GM18951 (cell line): ENCODE results near the gene FGB.

ENCODE experiments used
- POLR2A ChIP-seq: IDR thresholded peaks from 4 replicates; pipeline ENCODE4 v1.6.1; 2011; ENCODE audit warnings: mild to moderate bottlenecking; ENCODE audit not compliant: insufficient read length, insufficient read depth; ENCODE audit errors: extremely low read depth
- in situ Hi-C: fragments of 300-500 bp; cut with MboI; formaldehyde crosslinking; loops from one replicate; pipeline ENCODE4 v1.12.0; 2022; ENCODE audit warnings: low sequenced_read_pairs, mixed read lengths, inconsistent platforms; ENCODE audit not compliant: unreplicated experiment

The FGB gene

GRCh38 chr4:154551872-154552686 lies 10.7 kb upstream of the FGB start:
- in situ Hi-C loops = no loop called here
- TF ChIP-seq POLR2A = no peak

- no peak for TF ChIP-seq POLR2A
- in situ Hi-C loops = loop anchor here (5.0 kb wide), 1 partner anchor 58 kb away; no protein-coding TSS in a partner anchor
Measured at GRCh38 chr4:154559141-154559493, 3.7 kb upstream of the FGB start.

- TF ChIP-seq POLR2A = no peak
- in situ Hi-C loops = loop anchor here (5.0 kb wide), 1 partner anchor 58 kb away; no protein-coding TSS in a partner anchor
Measured at GRCh38 chr4:154559494-154560418, 3.1 kb upstream of the FGB start.

GRCh38 chr4:154560419-154560801 lies 2.4 kb upstream of the FGB start:
- in situ Hi-C loops = no loop called here
- no peak for TF ChIP-seq POLR2A

GRCh38 chr4:154560824-154561231 lies 2.0 kb upstream of the FGB start:
- in situ Hi-C loops = no loop called here

GRCh38 chr4:154564311-154564710 lies 1.5 kb downstream of the FGB start:
- no peak for TF ChIP-seq POLR2A
- in situ Hi-C loops = no loop called here

More at GRCh38 chr4:154560824-154561231, 2.0 kb upstream of the FGB start:
- TF ChIP-seq POLR2A = no peak

GRCh38 chr4:154565704-154566103 lies 2.9 kb downstream of the FGB start:
- in situ Hi-C loops = no loop called here
- no peak for TF ChIP-seq POLR2A

GRCh38 chr4:154566639-154567204 lies 3.9 kb downstream of the FGB start:
- TF ChIP-seq POLR2A = no peak
- in situ Hi-C loops = no loop called here

GRCh38 chr4:154569028-154569427 lies 6.2 kb downstream of the FGB start:
- in situ Hi-C loops = no loop called here
- no peak for TF ChIP-seq POLR2A

GRCh38 chr4:154569584-154569983 lies 6.8 kb downstream of the FGB start:
- in situ Hi-C loops = no loop called here
- TF ChIP-seq POLR2A = no peak

- in situ Hi-C loops = no loop called here
- TF ChIP-seq POLR2A = no peak
Measured at GRCh38 chr4:154573190-154573870, 10.5 kb downstream of the FGB start.

- in situ Hi-C loops = no loop called here
- TF ChIP-seq POLR2A = no peak
Measured at GRCh38 chr4:154574311-154574710, 11.5 kb downstream of the FGB start.

- in situ Hi-C loops = no loop called here
- TF ChIP-seq POLR2A = no peak
Measured at GRCh38 chr4:154577324-154577723, 14.5 kb downstream of the FGB start.

GRCh38 chr4:154578919-154579318 lies 16.1 kb downstream of the FGB start:
- in situ Hi-C loops = no loop called here
- no peak for TF ChIP-seq POLR2A
